HL-60 (cell line): Measurements from ENCODE around the gene CKLF.
A peak's percentile ranks its signal among the peaks of the same experiment; 100 is the strongest.

ENCODE experiments used
- DNase-seq, 2 experiments: peaks; one replicate each; pipeline ENCODE4 v3.0.0-alpha.2; 2010 to 2020; ENCODE audit warnings: low read depth in 1 of 2, low spot score in 1 of 2
- H3K27ac ChIP-seq: fragments of 250-450 bp; sonication (Bioruptor Pico); replicated peaks from 2 replicates; pipeline ENCODE4 v1.5.1; 2020; ENCODE audit warnings: mild to moderate bottlenecking, moderate library complexity
- H3K27me3 ChIP-seq: fragments of 250-450 bp; sonication (Bioruptor Pico); 2 replicates; pipeline ENCODE4 v1.5.1; 2021; ENCODE audit warnings: mild to moderate bottlenecking, moderate library complexity; ENCODE audit not compliant: insufficient read depth, poor library complexity, severe bottlenecking
- H3K4me3 ChIP-seq: replicated peaks from 2 replicates; pipeline ENCODE4 v1.5.1; 2011; ENCODE audit warnings: mild to moderate bottlenecking, control low read depth, low read length; ENCODE audit not compliant: insufficient read depth
- GABPA ChIP-seq: IDR thresholded peaks from 2 replicates; pipeline ENCODE4 v1.6.1; 2012; ENCODE audit warnings: low read depth
- POLR2AphosphoS5 ChIP-seq: IDR thresholded peaks from 2 replicates; pipeline ENCODE4 v1.6.1; 2012; ENCODE audit warnings: low read depth
- SPI1 ChIP-seq: IDR thresholded peaks from 2 replicates; pipeline ENCODE4 v1.6.1; 2012; ENCODE audit warnings: low read depth, mild to moderate bottlenecking, borderline replicate concordance
- TF ChIP-seq, protein P1 (sequence below): IDR thresholded peaks from 2 replicates; pipeline ENCODE4 v1.6.1; 2012; ENCODE audit warnings: low read depth; ENCODE audit not compliant: insufficient replicate concordance
- TF ChIP-seq, protein P2 (sequence below): IDR thresholded peaks from one replicate; pipeline ENCODE4 v1.5.1; 2011; ENCODE audit warnings: low read length, control low read depth, inconsistent platforms; ENCODE audit not compliant: insufficient read depth

Gene CKLF

DNA sequence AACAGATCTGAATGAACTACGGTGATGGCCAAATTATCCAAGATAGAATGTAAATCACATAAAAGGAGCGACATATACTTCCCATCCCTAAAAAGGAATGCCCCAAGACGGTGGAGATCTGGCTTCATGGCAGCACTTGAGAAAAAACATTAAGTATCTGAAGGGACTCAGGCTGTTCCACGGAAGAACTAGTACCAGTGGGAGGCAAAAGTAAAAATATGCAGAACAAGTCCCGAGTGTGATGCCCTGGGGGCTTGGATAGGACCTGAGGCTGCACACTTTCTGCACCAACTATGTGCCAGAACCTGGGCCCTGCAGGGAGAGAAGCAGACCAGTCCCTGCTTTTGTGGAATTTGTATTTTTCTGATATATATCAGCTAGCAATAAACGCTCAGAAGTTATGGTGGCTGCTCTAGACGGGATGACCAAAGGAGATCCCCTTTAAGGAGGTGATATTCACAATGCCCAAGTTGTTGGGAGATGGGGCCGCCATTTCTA, 539 bp upstream of the CKLF start:
- no peak for DNase-seq
- Histone ChIP-seq H3K27me3 (no peaks in the 10 kb centered on the region), H3K27ac (peak overlapping the region; percentile 86), H3K4me3 (peak overlapping the region; percentile 65)
- TF ChIP-seq, protein P1, sequence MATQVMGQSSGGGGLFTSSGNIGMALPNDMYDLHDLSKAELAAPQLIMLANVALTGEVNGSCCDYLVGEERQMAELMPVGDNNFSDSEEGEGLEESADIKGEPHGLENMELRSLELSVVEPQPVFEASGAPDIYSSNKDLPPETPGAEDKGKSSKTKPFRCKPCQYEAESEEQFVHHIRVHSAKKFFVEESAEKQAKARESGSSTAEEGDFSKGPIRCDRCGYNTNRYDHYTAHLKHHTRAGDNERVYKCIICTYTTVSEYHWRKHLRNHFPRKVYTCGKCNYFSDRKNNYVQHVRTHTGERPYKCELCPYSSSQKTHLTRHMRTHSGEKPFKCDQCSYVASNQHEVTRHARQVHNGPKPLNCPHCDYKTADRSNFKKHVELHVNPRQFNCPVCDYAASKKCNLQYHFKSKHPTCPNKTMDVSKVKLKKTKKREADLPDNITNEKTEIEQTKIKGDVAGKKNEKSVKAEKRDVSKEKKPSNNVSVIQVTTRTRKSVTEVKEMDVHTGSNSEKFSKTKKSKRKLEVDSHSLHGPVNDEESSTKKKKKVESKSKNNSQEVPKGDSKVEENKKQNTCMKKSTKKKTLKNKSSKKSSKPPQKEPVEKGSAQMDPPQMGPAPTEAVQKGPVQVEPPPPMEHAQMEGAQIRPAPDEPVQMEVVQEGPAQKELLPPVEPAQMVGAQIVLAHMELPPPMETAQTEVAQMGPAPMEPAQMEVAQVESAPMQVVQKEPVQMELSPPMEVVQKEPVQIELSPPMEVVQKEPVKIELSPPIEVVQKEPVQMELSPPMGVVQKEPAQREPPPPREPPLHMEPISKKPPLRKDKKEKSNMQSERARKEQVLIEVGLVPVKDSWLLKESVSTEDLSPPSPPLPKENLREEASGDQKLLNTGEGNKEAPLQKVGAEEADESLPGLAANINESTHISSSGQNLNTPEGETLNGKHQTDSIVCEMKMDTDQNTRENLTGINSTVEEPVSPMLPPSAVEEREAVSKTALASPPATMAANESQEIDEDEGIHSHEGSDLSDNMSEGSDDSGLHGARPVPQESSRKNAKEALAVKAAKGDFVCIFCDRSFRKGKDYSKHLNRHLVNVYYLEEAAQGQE: no peak
- TF ChIP-seq, protein P2, sequence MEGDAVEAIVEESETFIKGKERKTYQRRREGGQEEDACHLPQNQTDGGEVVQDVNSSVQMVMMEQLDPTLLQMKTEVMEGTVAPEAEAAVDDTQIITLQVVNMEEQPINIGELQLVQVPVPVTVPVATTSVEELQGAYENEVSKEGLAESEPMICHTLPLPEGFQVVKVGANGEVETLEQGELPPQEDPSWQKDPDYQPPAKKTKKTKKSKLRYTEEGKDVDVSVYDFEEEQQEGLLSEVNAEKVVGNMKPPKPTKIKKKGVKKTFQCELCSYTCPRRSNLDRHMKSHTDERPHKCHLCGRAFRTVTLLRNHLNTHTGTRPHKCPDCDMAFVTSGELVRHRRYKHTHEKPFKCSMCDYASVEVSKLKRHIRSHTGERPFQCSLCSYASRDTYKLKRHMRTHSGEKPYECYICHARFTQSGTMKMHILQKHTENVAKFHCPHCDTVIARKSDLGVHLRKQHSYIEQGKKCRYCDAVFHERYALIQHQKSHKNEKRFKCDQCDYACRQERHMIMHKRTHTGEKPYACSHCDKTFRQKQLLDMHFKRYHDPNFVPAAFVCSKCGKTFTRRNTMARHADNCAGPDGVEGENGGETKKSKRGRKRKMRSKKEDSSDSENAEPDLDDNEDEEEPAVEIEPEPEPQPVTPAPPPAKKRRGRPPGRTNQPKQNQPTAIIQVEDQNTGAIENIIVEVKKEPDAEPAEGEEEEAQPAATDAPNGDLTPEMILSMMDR: no peak
- no peak for TF ChIP-seq SPI1
- no peak; the same call in 1 of the 2 replicates for TF ChIP-seq POLR2AphosphoS5
- TF ChIP-seq GABPA: no peak

DNA sequence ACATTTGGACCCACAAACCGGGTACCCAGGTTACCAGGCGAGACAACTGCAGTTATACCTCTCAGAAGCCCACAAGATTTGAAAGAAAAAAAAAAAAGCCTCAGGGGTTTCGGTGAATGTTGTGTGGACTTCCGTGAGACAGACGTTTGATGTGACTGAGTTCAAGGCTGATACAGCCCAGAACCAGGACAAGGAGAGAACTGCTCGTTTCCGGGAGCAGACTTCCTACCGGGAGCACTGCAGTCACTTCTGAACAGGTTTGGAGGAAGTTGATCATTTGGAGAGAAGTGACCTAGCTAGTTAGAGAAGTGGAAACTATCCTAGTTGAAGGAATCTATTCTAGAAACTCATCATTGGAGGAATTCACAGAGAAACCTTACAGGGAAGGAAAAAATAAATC, 847 bp downstream of the CKLF start:
- Histone ChIP-seq H3K27me3 (no peaks in the 10 kb centered on the region), H3K4me3 (peak overlapping the region; percentile 65), H3K27ac (peak overlapping the region; percentile 86)
- no peak for DNase-seq
- TF ChIP-seq POLR2AphosphoS5: no peak
- peak; percentile 31; the same call in 1 of the 2 replicates for TF ChIP-seq SPI1

DNA sequence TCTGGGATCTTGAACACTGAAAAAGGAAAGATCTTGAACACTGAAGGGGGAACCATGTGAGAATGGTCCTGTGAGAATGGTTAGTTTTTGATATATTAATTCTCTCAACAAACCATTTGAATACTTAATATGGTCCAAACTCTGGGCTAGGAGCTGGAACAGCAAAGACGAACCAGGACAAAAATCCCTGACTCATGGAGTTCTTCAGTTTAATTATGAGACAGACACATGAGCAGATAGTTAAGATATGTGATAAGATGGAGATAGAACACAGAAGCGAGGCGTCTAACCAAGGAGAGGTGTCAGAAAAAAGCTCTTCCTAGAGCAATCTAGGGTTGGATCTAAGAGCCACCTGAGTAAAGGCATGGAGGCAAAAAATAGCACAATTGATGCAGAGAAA, 1.6 kb downstream of the CKLF start:
- peak overlapping the region; percentile 65 for H3K4me3 ChIP-seq
- TF ChIP-seq SPI1: no peak
- TF ChIP-seq, protein P1: no peak
- TF ChIP-seq, protein P2: no peak
- no peak for TF ChIP-seq GABPA
- no peak for TF ChIP-seq POLR2AphosphoS5
- H3K27ac ChIP-seq: no peak overlapping the region

DNA sequence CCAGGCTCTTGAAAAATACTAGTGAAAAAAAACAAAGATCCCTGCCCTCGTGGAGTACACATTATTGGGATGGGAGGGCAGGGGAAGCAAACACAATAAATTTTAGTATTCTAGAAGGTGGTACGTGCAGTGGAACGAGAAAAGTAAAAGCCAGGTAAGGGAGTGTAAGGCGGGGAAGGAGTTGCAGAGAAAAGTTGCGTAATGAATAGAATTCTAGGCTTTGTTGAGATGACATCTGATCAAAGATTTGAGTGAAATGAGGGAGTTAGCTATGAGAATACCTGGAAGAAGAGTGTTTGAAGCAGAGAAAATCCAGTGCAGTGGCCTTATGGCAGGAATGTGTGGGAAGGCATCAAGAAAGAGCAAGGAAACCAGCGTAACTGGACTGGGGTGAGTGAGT, 2.1 kb downstream of the CKLF start:
- DNase-seq: no peak
- H3K4me3 ChIP-seq: peak overlapping the region; percentile 65; the same call in 1 of the 2 replicates
- TF ChIP-seq, protein P2: no peak
- TF ChIP-seq SPI1: no peak
- no peak for TF ChIP-seq POLR2AphosphoS5
- TF ChIP-seq, protein P1: no peak
- TF ChIP-seq GABPA: no peak
- no peak overlapping the region for H3K27ac ChIP-seq
- no peaks in the 10 kb centered on the region for H3K27me3 ChIP-seq

More for the DNA sequence above, 1.6 kb downstream of the CKLF start:
- DNase-seq: no peak
- H3K27me3 ChIP-seq: no peaks in the 10 kb centered on the region
